GM12874 (cell line): ENCODE results near the gene ACOXL.

Source experiments
- TF ChIP-seq, protein P1 (sequence below): IDR thresholded peaks from 2 replicates; pipeline ENCODE4 v1.5.1; 2011; ENCODE audit warnings: low read depth, mild to moderate bottlenecking, control low read depth, low read length, moderate library complexity; ENCODE audit not compliant: insufficient read depth

The ACOXL gene

DNA sequence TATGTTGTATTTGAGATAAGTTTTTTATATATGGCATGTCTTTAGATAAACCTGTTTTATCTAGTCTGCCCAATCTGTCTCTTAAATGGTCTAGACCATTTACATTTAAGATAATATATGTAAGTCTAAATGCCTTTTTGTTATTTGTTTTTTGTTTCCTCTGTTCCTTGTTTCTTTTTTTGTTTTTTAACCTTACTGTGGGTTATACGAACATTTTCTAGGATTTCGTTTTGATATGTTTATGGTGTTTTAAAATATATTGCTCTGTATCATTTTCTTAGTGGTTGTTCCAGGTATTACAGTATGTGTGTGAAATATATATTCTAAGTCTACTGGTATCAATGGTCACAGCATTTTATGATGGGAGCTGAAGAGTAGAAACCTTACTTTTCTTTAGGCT is 401.7 kb downstream of the ACOXL start:
- TF ChIP-seq, protein P1, sequence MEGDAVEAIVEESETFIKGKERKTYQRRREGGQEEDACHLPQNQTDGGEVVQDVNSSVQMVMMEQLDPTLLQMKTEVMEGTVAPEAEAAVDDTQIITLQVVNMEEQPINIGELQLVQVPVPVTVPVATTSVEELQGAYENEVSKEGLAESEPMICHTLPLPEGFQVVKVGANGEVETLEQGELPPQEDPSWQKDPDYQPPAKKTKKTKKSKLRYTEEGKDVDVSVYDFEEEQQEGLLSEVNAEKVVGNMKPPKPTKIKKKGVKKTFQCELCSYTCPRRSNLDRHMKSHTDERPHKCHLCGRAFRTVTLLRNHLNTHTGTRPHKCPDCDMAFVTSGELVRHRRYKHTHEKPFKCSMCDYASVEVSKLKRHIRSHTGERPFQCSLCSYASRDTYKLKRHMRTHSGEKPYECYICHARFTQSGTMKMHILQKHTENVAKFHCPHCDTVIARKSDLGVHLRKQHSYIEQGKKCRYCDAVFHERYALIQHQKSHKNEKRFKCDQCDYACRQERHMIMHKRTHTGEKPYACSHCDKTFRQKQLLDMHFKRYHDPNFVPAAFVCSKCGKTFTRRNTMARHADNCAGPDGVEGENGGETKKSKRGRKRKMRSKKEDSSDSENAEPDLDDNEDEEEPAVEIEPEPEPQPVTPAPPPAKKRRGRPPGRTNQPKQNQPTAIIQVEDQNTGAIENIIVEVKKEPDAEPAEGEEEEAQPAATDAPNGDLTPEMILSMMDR: no peak

DNA sequence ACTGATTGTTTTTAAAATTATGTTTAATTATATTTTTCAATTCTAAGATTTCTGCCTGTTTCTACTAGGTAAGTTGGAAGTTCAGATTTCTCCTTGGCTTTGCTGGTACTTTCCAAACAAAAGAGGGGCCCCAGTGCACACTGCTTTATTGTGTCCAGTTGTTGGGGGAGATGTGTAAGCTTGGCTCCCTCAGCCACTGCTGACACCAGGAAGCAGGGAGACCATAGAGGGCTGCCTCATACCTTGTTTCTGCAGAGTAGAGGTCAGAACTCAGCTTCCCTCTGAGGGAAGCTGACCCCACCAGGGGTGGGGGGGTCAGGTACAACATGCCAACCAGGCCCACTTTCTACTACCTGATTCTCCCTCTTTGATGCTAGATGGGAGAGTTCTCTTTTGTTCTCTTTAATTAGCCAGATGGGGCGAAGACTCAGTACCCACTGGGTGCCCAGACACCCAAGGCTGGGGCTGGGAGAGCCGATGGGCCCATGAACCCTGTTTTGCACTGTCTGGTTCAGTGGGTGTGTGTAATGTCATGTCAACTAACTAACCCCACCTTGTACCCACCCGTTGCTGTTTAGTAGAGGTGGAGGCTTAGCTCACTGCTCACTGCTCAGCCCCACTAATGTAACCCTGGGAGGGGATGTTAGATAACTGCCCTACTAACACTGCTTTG is 403.0 kb downstream of the ACOXL start:
- TF ChIP-seq, protein P1: no peak

DNA sequence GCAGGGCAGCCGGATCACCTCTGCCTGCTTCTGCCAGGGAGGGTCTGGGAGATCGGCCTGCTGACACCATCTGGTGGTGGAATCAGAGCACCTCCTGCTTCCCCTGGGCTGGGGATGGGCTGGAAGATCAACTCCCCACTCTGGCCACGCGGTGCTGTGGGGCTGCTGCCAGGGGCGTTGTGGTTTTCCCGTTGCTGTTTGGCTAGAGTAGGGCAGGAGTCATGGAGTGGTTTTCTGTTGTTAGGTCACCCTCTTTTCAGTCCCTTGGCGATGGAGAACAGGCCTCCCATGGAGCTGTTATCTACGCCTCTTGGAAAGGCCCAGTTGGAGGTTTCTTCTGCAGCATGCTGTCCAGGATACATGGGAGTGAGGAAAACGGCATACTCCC is 403.5 kb downstream of the ACOXL start:
- TF ChIP-seq, protein P1: no peak

DNA sequence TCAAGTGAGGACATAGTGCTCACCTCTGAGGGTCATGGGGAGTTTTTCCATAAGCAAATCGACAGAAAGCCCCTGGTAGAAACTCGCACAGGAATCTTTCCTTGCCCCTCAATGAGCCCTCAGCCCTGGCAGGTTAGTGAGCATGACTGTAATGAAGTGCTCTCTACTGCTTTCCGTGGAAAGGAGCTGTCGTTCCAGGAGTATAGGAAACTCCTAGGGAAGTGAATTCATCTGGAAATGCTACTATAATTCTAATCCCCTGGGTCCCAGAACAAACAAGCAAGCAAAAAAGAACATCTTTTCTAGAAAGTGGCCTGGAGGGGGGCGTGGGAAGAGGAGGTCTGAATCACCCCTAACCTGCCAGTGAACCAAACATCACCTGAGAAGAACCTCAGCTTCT is 406.5 kb downstream of the ACOXL start:
- TF ChIP-seq, protein P1: no peak

DNA sequence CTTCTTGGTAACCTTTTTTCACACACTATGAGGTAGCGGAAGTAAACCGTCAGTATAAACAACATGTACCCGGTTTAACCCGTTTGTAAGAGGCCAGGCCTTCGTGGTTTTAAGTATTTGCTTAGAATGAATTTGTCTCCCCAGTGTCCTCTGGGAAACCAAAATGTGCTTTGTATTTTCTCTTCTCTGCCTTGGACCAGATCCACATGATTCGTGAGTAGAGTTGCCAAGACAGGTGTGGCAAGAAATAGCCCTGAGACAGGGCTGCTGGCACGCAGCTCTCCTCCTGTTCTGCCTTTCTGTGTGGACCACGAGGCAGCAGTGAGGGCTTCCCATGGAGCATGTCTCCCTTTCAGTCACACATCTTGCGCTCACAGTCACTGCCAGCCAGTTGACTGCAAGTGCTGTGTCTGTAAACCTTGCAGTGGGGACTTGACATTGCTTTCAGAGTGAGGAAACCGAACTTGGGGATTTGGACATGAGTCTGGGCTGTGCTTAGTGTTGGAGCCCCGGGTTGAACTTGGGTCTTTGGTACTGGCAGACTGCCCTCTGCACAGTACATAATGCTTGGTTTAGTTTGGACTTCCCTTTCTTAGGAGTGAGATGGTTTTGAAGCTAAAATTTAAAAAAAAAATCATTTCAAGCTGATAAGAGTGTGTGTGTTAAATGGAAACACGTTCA is 407.4 kb downstream of the ACOXL start:
- TF ChIP-seq, protein P1: no peak

DNA sequence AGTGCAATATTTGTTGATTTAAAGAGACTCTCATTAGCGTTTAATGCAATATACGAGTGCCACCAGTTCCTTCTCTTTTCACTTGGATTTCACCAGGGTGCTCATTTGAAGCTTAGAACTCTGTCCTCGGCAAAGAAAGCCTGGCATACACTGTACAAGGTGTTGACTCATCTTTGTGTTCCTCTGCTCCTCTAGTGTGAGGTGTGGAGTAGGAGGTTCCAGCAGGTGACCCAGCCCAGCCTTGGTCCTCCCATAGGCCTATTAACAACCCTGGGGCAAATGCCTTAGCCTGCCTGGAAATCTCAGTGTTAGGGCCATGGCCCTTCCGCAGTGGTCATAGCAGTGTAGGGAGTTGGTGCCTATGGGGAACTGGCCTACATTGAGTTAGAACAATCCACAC is 408.4 kb downstream of the ACOXL start:
- TF ChIP-seq, protein P1: no peak

DNA sequence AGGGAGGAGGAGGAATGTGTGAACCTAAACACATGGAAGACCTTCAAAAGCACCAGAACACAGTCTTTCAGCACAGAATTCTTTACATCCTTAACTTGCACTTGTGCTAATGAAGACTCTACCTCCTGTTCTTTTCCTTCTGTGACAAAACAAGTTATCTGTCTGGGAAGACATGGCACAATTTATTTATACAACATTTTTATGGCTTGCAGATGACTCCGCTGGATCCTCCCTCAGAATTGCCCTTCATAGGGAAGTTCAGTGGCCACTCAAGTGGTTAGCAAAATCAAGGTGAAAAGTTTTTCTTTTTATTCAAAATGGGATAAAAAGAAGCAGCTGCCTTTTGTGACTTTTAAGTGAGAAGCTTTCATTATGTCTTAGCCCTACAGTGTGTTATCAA is 409.7 kb downstream of the ACOXL start:
- TF ChIP-seq, protein P1: no peak
